BJ (cell line): ENCODE measurements around the gene MFSD8. TPM values are rescaled to one million over a fixed set of nuclear protein-coding genes. Genes with fewer than 3 reads are reported as not detected.

Experiments used
- CTCF ChIA-PET: fragments of 350-600 bp; formaldehyde crosslinking; extraction: SDS; loops from one replicate; lab custom pipeline; 2021; ENCODE audit warnings: antibody characterized with exemption, inconsistent platforms; lab: Yijun Ruan, JAX
- POLR2A ChIA-PET: fragments of 300-600 bp; sonication (Branson Sonifier 250); formaldehyde crosslinking; extraction: SDS; loops from one replicate; lab custom pipeline; 2021; ENCODE audit warnings: antibody characterized with exemption; lab: Charles Lee
- DNase-seq: peaks from one replicate; pipeline ENCODE4 v3.0.0-alpha.2; 2011; ENCODE audit warnings: low read depth
- H3K27me3 ChIP-seq: 2 replicates; pipeline ENCODE4 v1.6.0; 2011; ENCODE audit warnings: low read length; ENCODE audit not compliant: control insufficient read depth, insufficient read depth
- H3K36me3 ChIP-seq: 2 replicates; pipeline ENCODE4 v1.5.1; 2011; ENCODE audit warnings: low read length; ENCODE audit not compliant: control insufficient read depth, insufficient read depth
- H3K4me3 ChIP-seq: 2 replicates; pipeline ENCODE4 v1.5.1; 2011; ENCODE audit warnings: low read depth, mild to moderate bottlenecking, control low read depth, low read length
- polyA plus RNA-seq: library from polyadenylated mRNA; depleted of rRNA; stranded (reverse); fragments of >200 nt; gene quantifications from 2 replicates; pipeline ENCODE4 v1.2.3, GENCODE V29; 2011; rRNA removed
- small RNA-seq: library from RNA; depleted of rRNA; stranded (forward); fragments of <200 nt; gene quantifications from one replicate; pipeline ENCODE3, GENCODE V24; 2012; ENCODE audit warnings: low replicate concordance, low read depth; ENCODE audit not compliant: insufficient read length
- TF ChIP-seq, protein P1 (sequence below): IDR thresholded peaks from 2 replicates; pipeline ENCODE4 v1.5.1; 2011; ENCODE audit warnings: low read depth, mild to moderate bottlenecking, control low read depth, inconsistent platforms, low read length, moderate library complexity; ENCODE audit not compliant: insufficient read depth

MFSD8 gene
- polyA plus RNA-seq, 1 experiment: 7.9 TPM

- ChIA-PET POLR2A (no interaction called here), CTCF (interaction anchor here (0.7 kb wide), 1 partner anchor 97 kb away, joined by 3 read pairs; the partner anchor contains the start of genes ABHD18 and MFSD8)
- DNase-seq: no peak
- no peaks in the 10 kb centered on the region for H3K27me3 ChIP-seq
- no peaks in the 10 kb centered on the region for H3K36me3 ChIP-seq
- TF ChIP-seq, protein P1, sequence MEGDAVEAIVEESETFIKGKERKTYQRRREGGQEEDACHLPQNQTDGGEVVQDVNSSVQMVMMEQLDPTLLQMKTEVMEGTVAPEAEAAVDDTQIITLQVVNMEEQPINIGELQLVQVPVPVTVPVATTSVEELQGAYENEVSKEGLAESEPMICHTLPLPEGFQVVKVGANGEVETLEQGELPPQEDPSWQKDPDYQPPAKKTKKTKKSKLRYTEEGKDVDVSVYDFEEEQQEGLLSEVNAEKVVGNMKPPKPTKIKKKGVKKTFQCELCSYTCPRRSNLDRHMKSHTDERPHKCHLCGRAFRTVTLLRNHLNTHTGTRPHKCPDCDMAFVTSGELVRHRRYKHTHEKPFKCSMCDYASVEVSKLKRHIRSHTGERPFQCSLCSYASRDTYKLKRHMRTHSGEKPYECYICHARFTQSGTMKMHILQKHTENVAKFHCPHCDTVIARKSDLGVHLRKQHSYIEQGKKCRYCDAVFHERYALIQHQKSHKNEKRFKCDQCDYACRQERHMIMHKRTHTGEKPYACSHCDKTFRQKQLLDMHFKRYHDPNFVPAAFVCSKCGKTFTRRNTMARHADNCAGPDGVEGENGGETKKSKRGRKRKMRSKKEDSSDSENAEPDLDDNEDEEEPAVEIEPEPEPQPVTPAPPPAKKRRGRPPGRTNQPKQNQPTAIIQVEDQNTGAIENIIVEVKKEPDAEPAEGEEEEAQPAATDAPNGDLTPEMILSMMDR: no peak
- H3K4me3 ChIP-seq: no peak overlapping the region
These were observed 96.8 kb downstream of the MFSD8 start for GRCh38 chr4:127868196-127868595.

Small RNAs within 50 kb of the gene (small RNA-seq; reads per million reads assigned to genes)
- gene RNU6-583P: not detected

Other genes starting within 250 kb of the MFSD8 start
- not detected in 2 replicates for gene SLC25A31, start 234.8 kb downstream of the MFSD8 start, polyA plus RNA-seq
- 0.72 and 1.3 TPM in 2 replicates for gene HSPA4L, start 182.9 kb downstream of the MFSD8 start, polyA plus RNA-seq
- 6.5 and 9.9 TPM in 2 replicates for gene PLK4, start 84.3 kb downstream of the MFSD8 start, polyA plus RNA-seq
- 1.4 and 2.3 TPM in 2 replicates for gene ABHD18, start 233 bp upstream of the MFSD8 start, polyA plus RNA-seq
- 4.5 and 8.8 TPM in 2 replicates for gene LARP1B, start 96.1 kb upstream of the MFSD8 start, polyA plus RNA-seq